NCI-H460 (cell line): Measurements from ENCODE around the gene S100A7. TPM values are rescaled to one million over a fixed set of nuclear protein-coding genes. Genes with fewer than 3 reads are reported as not detected.
"Not testable (repeated sequence)": the region's sequence is repeated elsewhere in the genome, so short reads cannot be mapped to it uniquely, and the experiment has no call there.

Experiments used
- DNase-seq: peaks from one replicate; pipeline ENCODE4 v3.0.0-alpha.2; 2016; ENCODE audit warnings: low read depth; ENCODE audit errors: extremely low read depth
- total RNA-seq: library from RNA; depleted of rRNA; stranded (reverse); fragments of >200 nt; shearing (Covaris generic); gene quantifications from 2 replicates; pipeline ENCODE4 v1.2.3, GENCODE V29; 2014

The S100A7 gene
- total RNA-seq, 1 experiment from 2014 or later, result not detected

DNA sequence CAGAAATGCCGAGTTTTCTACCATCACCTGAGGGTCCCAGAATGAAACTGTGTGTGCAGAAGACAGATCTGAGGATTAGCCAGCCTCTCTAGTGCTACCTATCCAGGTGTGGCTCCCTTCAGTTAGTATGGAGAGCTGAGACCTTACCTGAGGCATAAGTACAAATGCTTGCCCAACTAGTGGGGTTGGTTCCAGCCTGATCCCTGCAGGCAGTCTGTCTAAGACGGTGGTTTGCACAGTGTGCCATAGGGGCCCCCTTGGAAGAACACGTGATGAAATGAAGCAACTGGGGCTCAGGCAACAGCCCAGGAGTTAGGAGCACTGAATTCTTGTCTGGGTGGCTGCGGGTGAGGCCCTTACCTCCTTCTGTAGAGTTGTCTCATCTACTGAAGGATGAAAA is 28.5 kb downstream of the S100A7 start:
- no peak for DNase-seq

DNA sequence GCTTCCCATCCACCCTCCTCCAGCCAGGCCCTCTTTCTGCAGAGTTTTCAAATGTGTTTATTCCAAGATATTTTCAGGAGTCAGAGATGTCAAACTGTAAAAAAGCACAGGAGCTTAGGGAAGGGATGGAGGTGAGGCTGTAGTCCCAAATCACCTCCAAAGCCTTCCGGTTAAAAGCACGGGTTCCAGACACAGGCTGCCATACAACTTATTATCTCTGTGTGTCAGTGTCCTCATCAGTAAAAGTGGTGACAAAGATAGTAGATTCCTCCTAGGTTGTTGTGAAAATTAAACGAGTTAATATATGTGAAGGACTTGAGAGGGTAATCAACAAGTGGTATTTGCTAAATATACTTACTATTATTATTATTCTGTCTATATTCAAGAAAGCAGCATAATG is 29.0 kb downstream of the S100A7 start:
- DNase-seq, result no peak

DNA sequence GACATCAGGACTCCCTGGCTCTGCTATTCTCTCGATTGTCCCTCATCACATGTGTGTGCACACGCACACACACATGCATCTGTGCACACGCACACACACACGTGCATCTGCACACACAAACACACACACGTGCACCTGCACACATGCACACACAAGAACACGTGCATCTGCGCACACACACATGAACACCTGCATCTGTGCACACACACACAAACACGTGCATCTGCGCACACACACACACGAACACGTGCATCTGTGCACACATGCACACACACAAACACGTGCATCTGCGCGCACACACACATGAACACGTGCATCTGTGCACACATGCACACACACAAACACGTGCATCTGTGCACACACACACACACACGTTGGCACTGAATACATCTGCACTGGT is 29.4 kb downstream of the S100A7 start:
- no peak for DNase-seq

DNA sequence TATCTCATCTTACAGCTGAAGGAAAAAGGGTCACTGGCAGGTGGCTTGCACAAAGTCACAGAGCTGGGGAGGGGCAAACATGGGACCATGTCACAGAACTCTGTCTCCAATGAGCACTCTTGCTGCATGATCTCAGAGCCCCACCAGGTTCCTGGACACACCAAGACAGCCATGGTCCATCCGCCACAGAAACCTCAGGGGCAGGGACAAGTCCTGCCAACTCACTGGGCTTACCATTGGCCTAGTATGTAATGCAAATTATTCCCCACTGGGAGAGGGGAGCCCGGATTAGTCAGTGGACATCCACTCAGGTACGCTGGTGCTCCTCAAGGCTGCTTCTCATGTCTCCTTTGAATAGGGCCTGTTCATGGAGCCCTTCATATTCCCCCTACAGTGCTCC is 29.9 kb downstream of the S100A7 start:
- no peak for DNase-seq

DNA sequence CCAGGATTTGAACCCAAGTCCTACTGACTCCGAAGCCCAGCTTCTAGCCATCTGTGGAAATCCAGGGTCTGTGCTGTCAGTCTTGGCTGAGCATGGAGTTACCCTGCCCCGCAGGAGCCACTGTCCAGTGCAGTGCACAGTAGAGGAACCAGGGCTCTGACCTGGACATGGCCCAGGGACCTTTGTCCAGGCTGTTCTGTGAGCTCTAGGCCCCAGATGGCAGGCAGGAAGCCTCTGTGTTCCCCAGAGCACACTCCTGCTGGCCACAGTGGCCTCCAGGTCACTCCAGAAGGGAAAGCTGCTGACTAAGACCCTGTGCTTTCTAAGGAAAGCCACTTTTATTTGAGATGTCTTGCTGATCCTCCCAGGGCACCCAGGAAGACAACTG is 30.3 kb downstream of the S100A7 start:
- no peak for DNase-seq

DNA sequence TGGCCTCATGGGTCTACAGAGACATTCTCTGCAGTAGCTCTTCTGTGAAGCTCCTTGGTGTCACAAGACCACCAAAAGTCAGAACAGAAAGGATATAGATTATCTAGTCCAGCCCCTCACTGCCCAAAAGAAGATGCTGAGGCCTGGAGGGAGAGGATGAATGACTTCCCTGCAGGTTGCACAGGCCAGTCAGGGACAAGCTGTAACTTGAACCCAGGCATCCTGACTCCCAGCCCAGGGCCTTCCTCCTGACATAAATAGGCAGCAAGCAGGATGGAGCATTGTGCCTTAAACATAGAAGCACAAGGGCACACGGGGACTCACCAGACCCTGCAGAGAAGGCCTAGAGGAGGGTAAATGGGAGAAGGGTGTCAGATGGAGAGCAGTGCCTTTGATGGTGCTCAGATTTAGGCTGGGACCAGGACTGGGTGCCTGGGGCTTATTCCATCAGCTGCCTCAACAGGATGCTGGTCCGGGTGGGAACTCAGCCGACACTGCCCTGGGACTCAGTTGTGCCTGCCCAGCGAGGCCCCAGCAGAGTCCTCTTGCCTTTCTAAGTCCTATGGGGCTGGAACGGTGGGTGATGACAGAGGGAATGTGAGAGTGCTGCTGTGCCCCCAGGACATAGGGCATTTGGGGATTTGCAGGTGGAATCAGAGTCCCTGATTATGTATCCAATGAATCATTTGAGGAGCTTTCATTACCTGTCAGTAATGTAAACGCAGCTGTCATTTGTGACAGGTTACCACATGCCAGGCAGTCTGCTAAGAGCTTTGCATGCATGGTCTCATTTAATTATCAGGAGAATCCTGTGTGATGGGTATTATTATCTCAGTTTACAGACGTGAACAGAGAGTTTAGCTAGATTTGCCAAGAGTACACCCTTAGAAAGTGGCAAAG is 30.9 kb downstream of the S100A7 start:
- no peak for DNase-seq

DNA sequence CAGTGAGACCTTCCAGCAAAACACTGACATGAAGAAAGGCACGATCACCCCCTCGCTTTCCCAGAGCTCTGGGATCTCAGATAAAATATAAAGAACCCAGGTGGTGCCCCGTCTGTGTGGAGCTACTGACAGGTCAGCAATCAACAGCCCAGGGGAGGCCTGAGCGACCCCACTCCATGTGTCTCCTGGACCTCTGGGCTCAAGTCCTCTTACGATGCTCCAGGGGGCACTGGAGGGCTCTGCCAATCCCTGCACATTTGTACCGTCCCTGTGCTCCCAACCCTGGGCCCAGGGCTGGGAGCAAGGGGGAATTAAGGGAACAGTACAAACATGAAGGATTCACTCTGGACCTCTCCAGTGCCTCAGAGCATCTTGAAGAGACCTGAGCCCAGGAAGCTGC is 31.7 kb downstream of the S100A7 start:
- no peak for DNase-seq

DNA sequence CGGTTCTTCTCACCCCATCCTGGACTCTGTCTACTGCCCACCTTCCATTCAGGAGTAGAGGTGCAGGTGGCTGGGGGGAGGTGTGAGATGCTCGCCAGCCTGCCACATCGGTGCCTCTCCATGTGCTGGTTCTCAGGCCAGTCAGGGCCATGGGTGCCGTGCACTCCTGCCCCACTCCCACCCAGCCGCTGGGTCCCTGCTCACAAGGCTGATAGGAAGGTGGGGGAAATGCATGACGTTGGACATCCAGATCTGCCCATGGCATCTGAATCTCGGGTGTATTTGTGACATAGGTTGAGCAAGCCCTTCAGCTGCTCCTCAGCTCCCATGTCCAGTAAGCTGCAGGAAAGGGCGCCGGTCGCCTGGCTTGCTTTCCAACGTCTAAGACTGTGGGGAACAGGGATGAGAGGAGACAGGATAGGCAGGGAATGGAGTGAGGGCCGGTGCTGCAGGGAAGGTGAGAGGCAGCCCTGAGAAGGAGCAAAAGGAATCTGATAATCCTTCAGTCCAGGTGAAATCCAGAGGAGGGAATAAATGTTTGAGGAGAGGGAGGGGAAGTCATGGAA is 32.3 kb downstream of the S100A7 start:
- DNase-seq, result no peak

DNA sequence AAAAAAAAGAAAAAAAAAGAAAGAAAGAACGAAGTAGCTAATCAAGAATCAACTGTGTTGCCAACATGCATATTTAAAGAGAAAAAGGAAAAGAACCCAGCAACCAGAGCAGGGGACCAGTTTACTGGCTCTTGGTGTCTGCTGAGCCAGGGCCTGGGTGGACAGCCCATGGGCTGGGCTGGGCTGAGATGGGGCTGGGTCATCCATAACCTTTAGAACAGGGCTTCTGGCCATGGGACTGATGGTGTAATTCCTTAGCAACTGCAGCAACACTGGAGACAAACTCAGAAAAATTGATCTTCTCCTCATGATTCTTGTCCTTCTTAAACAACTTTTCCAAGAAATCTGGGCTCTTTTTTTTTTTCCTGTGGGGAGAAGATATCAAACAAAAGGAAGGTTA is 33.6 kb downstream of the S100A7 start:
- DNase-seq, result no peak

DNA sequence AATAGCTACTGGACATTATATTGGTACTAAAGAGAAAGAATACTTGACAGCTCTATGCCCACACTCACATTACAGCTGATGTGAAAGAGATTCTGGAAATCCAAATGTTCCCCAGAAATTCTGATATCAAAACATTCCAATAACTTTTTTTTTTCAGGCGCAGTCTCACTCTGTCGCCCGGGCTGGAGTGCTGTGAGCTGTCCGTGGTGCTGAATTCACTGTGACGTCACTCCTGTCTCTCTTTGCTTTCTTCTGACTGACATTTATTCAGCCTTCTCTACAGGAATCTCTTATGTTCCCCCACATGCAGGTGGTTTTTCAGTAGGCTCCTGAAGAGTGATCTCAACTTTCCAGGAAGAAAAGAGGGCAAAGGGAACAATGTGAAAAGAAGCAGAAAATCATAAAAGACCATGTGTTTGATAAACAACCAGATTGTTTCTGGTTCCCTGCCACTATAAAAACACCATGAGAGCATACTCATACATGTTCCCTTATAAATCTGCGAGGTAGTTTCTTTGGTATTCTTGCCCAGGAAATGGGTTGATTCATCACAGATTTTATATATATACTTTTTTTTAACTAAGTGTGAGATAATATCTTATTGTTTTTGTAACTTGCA is 37.9 kb downstream of the S100A7 start:
- peak; percentile 69 for DNase-seq

DNA sequence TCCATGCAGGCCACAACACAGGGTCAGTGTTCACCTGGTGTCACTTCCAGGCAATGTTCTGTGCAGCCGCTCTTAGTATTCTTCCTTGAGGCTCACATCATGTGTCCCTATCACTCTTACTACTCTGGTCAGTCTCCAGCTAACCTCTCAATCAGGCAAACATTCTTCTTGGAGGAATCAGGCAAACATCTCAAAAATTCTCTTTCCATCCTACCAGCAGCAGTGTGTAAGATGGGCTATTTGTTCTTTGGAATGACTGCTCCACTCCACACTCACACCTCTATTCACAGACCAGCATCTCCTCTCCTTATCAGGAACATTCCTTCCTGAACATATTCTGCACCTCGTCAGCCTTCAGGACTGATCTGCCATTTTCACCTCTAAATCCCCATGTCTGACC is 40.1 kb downstream of the S100A7 start:
- no peak for DNase-seq

DNA sequence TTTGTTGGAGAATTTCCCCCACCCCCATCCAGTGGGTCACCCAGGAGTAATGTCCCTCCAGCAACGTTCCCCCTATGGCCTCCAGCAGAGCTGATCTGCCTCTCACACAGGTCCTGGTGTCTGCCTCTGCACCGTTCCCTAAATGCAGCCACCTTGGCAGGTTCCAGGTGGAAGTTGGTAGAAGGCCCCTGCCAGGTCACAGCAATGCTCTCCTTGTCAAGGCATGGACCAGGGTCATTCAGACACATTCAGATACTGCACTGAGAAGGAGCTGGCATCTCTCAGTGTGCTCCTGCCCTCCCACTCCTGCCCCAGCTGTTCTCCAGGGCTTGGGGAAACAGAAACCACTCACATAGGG is 41.0 kb downstream of the S100A7 start:
- not testable (repeated sequence) for DNase-seq

DNA sequence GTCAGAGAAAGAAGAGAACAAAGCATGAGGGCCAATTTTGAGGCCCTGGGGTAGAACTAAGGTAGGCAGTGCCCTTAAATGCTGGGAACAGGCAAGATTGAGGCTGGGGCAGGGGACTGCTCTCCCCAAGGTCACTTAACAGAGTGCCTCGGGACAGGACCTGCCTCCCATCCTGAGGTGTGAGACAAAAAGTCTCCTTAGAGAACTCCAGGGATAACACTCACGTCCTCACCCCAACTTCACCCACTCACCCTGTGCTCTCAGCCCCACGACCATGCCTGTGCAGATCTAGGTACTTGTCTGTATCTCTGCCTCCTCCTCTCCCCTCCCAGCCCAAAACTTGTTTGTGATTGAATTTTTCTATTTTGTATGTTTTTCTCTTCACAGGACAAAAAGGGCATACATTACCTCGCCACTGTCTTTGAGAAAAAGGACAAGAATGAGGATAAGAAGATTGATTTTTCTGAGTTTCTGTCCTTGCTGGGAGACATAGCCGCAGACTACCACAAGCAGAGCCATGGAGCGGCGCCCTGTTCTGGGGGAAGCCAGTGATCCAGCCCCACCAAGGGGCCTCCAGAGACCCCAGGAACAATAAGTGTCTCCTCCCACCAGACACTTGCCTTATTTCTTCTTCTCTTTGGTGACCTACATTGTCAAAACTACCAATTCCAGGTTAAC is 41.6 kb downstream of the S100A7 start:
- not testable (repeated sequence) for DNase-seq

DNA sequence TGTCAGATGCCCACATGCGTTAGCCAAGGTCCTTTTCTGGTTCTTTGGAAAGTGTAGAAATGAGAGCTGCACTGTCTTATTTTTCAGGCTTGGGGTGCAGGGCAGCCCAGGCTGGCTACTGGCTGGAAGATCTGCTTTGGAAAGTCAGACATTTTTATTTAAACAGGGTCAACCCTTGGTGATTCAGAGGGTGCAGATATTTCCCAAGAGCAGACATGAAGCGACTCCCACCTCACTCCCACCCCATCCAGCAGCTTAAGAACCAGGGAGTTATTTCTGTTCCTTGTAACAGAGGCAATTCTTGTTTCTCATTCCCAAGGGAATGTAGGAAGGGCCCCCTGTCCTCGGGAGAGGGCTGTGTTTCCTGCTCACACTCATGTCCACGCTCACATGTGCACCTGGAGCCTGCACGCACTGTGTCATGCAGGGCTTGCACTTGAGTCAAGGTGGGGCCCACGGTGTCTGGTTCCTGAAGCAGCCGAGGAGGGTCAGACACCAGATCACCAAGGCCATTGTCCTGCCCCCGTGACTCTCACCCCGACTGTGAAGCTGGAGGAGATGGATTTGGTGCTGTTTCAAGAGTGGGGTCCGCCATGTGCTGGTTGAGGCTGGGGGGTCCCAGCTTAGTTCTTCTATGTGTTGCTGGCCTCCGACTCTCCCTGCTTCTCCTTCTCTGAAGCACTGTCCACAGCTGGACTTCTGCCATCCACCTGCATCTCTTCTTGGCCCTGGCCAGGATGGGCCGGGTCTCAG is 43.1 kb downstream of the S100A7 start:
- no peak for DNase-seq

DNA sequence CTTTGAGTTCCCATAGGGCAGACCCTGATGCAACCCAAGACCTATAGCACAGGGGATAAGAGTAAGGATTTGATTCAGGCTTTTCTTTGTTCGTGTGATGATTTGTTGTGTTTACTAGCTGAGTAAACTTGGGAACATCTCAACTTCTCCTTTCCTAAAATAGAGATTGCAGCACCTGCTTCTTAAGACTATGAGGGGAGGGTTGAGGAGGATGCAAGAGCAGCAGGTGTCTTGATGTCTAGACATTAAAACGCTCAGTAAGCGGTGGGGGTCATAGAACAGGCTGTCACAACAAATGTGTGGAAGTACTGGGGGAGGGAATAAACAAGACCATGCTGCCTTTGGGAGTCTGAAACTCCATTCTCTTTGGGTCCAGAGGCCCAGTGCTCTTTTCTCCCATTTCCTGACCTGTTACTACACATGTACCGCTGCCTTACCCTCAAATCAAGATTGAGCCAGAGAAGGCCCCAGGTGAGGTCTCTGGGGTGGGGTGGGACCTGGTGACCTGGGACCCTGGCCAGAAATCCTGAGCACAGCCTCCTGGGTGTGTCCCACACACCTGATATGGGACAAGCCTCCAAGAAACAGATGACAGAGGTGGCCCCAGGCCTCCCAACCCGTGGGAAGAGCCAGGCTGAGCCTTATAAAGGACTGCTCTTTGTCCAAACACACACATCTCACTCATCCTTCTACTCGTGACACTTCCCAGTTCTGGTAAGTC is 44.4 kb downstream of the S100A7 start, which contains the start of gene S100A7A:
Gene S100A7A, plus strand, starts transcription at position 671 of the 721 bp plus-strand sequence. CDS start 1,563 bp downstream, outside the sequence.
- DNase-seq, result no peak

DNA sequence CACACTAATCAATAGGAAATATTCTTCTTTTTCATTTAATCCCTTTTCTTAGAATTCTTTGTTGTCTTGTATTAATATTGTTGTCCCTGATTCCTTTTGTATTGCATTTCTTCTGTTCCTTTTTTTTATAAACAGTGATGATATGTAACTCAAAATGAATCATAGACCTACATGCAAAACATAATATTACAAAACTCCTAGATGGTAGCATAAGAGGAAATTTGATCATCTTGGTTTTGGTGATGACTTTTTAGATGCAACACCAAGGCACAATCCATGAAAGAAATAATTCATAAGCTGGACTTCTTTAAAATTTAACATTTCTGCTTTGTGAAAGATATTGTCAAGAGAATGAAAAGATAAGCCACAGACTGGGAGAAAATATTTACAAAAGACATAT is 46.5 kb downstream of the S100A7 start:
- not testable (repeated sequence) for DNase-seq
